ENCODE results near the gene OR6J1. TPM values are rescaled to one million over a fixed set of nuclear protein-coding genes. Genes with fewer than 3 reads are reported as not detected.
A peak's percentile ranks its signal among the peaks of the same experiment; 100 is the strongest.

Gene OR6J1
- total and polyA plus RNA-seq, 2 of the 8 experiments (the other 6 are each of a cell fraction or from before 2014, with no cell fraction given): not detected

DNA sequence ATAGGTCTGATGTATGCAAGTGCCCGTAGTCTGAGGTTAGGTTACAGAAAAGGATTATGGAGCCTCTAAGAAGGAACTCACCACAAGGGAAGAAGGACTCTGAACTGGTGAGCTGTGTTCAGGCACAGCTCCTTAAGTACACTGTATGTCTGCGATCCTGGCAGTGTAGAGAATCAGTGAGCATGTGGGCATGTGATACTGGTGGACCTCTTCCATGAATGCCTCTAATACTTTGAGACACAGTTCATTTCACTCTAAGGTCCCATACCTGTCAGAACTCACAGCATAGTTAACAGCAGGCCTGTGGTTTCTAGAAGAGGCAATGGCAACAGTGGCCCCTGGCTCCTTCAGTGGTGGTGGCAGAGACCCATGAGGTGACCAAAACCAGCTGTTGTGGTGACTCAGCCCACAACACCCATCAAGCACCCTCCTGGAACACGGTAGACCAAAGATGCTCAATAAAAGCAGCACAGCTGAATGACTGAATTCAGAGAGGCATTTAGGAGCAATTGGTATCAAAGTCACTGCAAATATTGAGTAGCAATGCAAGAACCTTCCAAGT is 6.9 kb upstream of the OR6J1 start:
- DNase-seq (ENCODE audit: low read depth in 1 of 2, low spot score in 2 of 2) (peak in 1 of 2 experiments; percentile 7), FAIRE-seq (no peak)
- Histone ChIP-seq H2BK12ac (ENCODE audit: low read depth, low read length) (no peak overlapping the region), H4K5ac (ENCODE audit: insufficient read length, low read depth, low read length) (no peak overlapping the region), H3K27me3 (replicated peaks in 1 of 4; ENCODE audit: control insufficient read depth in 3 of 4, extremely low read depth in 1 of 4, insufficient read depth in 3 of 4, low read length in 3 of 4) (no peaks in the 10 kb centered on the region), H3K36me3 (ENCODE audit: control insufficient read depth in 2 of 4, insufficient read depth in 4 of 4, low read length in 3 of 4) (no peaks in the 10 kb centered on the region), H3K23ac (ENCODE audit: insufficient read length) (no peak overlapping the region), H3K9ac (replicated peaks in 1 of 4; ENCODE audit: extremely low read depth in 1 of 4, low read depth in 3 of 4, low read length in 3 of 4) (no peak overlapping the region), H4K8ac (ENCODE audit: extremely low read depth, insufficient read depth, low read length) (no peak overlapping the region), H3K79me1 (ENCODE audit: low read depth, low read length) (no peaks in the 10 kb centered on the region), H3K14ac (ENCODE audit: insufficient read length) (no peak overlapping the region), H4K20me1 (replicated peaks in 1 of 2; ENCODE audit: control insufficient read depth in 1 of 2, insufficient read depth in 2 of 2, low read length in 2 of 2) (no peaks in the 10 kb centered on the region), H4K91ac (replicated peaks; ENCODE audit: insufficient read length, low read length) (no peak overlapping the region), H3K4me3 (ENCODE audit: extremely low read depth in 1 of 4, insufficient read depth in 2 of 4, low read depth in 3 of 4, low read length in 4 of 4) (no peak overlapping the region), H3K9me3 (ENCODE audit: insufficient read depth in 2 of 2, low read depth in 1 of 2, low read length in 1 of 2) (no peaks in the 10 kb centered on the region), H2AK5ac (ENCODE audit: low read depth, low read length) (no peak overlapping the region), H2BK20ac (ENCODE audit: low read length) (no peak overlapping the region), H2BK15ac (ENCODE audit: low read length) (no peak overlapping the region), H3K18ac (ENCODE audit: extremely low read depth, low read length) (no peak overlapping the region), H3K4me1 (replicated peaks in 1 of 4; ENCODE audit: control insufficient read depth in 3 of 4, insufficient read depth in 4 of 4, low read length in 3 of 4) (no peaks in the 10 kb centered on the region), H3K56ac (replicated peaks; ENCODE audit: insufficient read length, low read depth, low read length) (no peak overlapping the region), H2BK120ac (replicated peaks; ENCODE audit: low read depth, low read length) (no peak overlapping the region), H3K4me2 (ENCODE audit: insufficient read depth in 1 of 2, low read depth in 2 of 2, low read length in 2 of 2) (no peak overlapping the region), H2AFZ (ENCODE audit: low read length) (no peak overlapping the region), H2BK5ac (ENCODE audit: low read depth, low read length) (no peak overlapping the region), H3K27ac (ENCODE audit: low read depth, low read length) (no peak overlapping the region), H3K4ac (replicated peaks; ENCODE audit: insufficient read length, low read depth, low read length) (no peak overlapping the region), H3K79me2 (ENCODE audit: control insufficient read depth in 1 of 2, insufficient read depth in 2 of 2, low read length in 2 of 2) (no peaks in the 10 kb centered on the region), H3K23me2 (ENCODE audit: low read depth, low read length) (no peaks in the 10 kb centered on the region)
- ChIA-PET POLR2A (ENCODE audit: partially characterized antibody) (interaction anchor here (0.6 to 2.1 kb wide), 7 partner anchors 51 to 305 kb away, joined by 3 to 7 read pairs (median 3); partner anchors contain the start of genes ABHD4 and OXA1L), CTCF (ENCODE audit: partially characterized antibody) (interaction anchor here (0.7 to 6.7 kb wide), 14 partner anchors 9 to 470 kb away, joined by 3 to 78 read pairs (median 3); partner anchors contain the start of gene ABHD4)
- 84% methylated on average over 3 of the region's 3 CpGs; no CpG with 5 or more reads in 1 of the 2 experiments for WGBS, 2 experiments (ENCODE audit: extremely low coverage in 1 of 2, insufficient coverage in 1 of 2, insufficient read length in 1 of 2, insufficient replicate concordance in 2 of 2, low coverage in 1 of 2, low lambda C conversion rate in 2 of 2, missing lambda C conversion rate in 1 of 2)
- TF ChIP-seq TBP (IDR thresholded peaks at IDR 0.05; ENCODE audit: low read depth, low read length): peak; percentile 58; the same call in 1 of the 2 replicates
- TF ChIP-seq TCF12 (IDR thresholded peaks at IDR 0.05; ENCODE audit: low read depth, low read length): no peak
- peak; percentile 95 for TF ChIP-seq POLR2AphosphoS5 (IDR thresholded peaks at IDR 0.05; ENCODE audit: low read depth, low read length)
- TF ChIP-seq TAF7 (optimal IDR thresholded peaks at IDR 0.05; ENCODE audit: borderline replicate concordance, low read depth, low read length): peak; percentile 98
- no peak for TF ChIP-seq CHD2 (IDR thresholded peaks at IDR 0.05; ENCODE audit: low read length)
- no peak for TF ChIP-seq SIRT6 (IDR thresholded peaks at IDR 0.05; ENCODE audit: low read length)
- peak in 1 of 2 experiments; percentile 94; a peak in 2 of 3 replicates for TF ChIP-seq POLR2A (IDR thresholded peaks at IDR 0.05; ENCODE audit: control extremely low read depth in 1 of 2, low read depth in 2 of 2, low read length in 2 of 2)
- TF ChIP-seq TAF1 (IDR thresholded peaks at IDR 0.05; ENCODE audit: low read depth, low read length): no peak
- TF ChIP-seq, protein P1, sequence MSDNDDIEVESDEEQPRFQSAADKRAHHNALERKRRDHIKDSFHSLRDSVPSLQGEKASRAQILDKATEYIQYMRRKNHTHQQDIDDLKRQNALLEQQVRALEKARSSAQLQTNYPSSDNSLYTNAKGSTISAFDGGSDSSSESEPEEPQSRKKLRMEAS (IDR thresholded peaks at IDR 0.05): no peak
- no peak for TF ChIP-seq KDM4A (IDR thresholded peaks at IDR 0.05; ENCODE audit: low read depth, low read length, severe bottlenecking)
